K562 (cell line): ENCODE results near the gene STEAP2.

ENCODE experiments used
- BHLHE40 ChIP-seq: IDR thresholded peaks from 2 replicates; pipeline ENCODE4 v1.6.1; 2011; ENCODE audit warnings: low read length, improper control_type of control experiment
- EP300 ChIP-seq: IDR thresholded peaks from 2 replicates; pipeline ENCODE4 v1.6.1; 2012; ENCODE audit warnings: low read length, improper control_type of control experiment
- NFRKB ChIP-seq: fragments of 450-650 bp; IDR thresholded peaks from 2 replicates; pipeline ENCODE4 v1.6.1; 2016; ENCODE audit warnings: low read depth
- TFAP4 ChIP-seq: sonication (generic); formaldehyde crosslinking; IDR thresholded peaks from 2 replicates; pipeline ENCODE4 v1.8.0; 2022; ENCODE audit warnings: missing genetic modification reagents, mild to moderate bottlenecking, moderate library complexity, borderline replicate concordance
- ZNF589 ChIP-seq: fragments of 200-800 bp; sonication (Bioruptor generic); IDR thresholded peaks from 2 replicates; pipeline ENCODE4 v1.6.1; 2016; ENCODE audit warnings: low read depth, missing genetic modification characterization, missing compliant biosample characterization
- TF ChIP-seq, protein P1 (sequence below): sonication (generic); formaldehyde crosslinking; IDR thresholded peaks from 2 replicates; pipeline ENCODE4 v1.5.0; 2020; ENCODE audit warnings: missing genetic modification reagents

- TF ChIP-seq, protein P1, sequence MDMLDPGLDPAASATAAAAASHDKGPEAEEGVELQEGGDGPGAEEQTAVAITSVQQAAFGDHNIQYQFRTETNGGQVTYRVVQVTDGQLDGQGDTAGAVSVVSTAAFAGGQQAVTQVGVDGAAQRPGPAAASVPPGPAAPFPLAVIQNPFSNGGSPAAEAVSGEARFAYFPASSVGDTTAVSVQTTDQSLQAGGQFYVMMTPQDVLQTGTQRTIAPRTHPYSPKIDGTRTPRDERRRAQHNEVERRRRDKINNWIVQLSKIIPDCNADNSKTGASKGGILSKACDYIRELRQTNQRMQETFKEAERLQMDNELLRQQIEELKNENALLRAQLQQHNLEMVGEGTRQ, result no peak
- no peak for TF ChIP-seq BHLHE40
- no peak for TF ChIP-seq TFAP4 (CRISPR knock-in tag)
- no peak for TF ChIP-seq EP300
- TF ChIP-seq NFRKB, result no peak
- TF ChIP-seq ZNF589 (CRISPR knock-in tag), result no peak
These were observed 31.4 kb upstream of the STEAP2 start for GRCh38 chr7:90180011-90180585.
